HPDE6-E6E7 (cell line): ENCODE data around the gene PRKAG1.

ENCODE experiments used
- DNase-seq: peaks from one replicate; pipeline ENCODE4 v3.0.0; 2011; ENCODE audit warnings: missing footprints; ENCODE audit errors: extremely low spot score

The PRKAG1 gene

GRCh38 chr12:48967991-48968390 lies 50.6 kb downstream of the PRKAG1 start:
- DNase-seq, result no peak

- DNase-seq, result no peak
Observed at GRCh38 chr12:48966177-48966895, 52.2 kb downstream of the PRKAG1 start.

DNA sequence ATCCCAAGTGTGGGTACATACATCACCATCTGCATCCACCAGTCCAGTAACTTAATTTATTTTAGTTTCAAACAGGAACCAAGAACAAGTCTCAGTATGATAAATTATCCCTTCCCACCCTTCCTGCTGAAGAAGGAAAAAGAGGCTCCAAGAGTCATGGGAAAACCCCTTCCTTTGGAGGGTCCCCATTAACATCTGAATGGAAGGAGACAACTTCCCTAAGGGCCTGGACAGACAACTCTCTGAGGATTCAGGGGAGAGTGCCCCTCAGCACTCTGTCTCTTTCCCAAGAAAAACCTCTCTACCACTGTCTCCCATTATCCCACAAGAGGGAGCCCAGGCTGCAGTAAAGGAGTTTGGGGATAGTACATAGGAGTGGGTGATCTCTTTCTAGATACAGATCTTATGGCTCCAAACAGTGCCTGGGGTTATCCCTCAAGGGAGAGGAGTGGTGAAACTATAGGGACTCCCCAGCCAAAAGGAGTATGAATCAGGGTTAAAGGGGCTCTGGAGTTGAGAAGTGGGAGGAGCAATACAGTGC lies 53.2 kb downstream of the PRKAG1 start:
- no peak for DNase-seq

GRCh38 chr12:48961801-48962200 lies 56.8 kb downstream of the PRKAG1 start:
- no peak for DNase-seq

DNA sequence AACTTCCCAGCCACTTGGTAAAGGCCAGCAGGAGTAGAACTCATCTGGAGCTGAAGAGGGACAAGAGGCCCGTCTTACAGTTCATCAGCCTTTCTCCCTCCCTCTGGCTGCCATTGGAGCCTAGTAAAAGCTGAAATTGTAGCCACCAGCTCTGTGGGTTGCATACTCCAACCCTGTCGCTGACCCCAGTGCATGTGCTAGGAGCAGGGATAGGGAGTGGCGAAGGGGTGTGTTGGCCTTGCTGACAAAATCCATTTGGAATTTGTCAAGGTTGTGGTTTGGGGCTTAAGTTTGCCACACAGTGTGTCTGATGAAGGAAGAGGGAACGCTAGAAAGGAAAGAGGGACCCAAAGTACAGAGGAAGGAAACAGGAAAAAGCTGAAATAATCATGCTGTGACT lies 57.2 kb downstream of the PRKAG1 start:
- DNase-seq, result no peak

DNA sequence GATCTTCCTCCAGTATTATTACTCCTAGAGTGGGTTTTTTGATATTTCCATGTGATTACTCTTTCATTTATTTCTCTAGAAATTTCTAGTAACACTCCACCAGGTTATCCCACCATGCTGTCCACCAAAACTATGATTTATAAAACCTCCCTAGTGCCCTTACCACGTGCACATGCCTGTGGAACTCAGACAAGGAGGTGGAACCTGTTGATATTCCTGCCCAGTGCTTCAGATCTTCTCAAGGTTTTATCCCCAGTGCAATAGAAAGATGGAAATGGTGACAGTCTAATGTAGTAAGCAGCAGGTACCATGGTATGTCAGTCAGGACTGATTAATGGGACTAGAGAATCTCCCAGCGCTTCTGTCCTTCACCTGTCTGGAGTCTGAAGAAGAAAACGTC lies 57.7 kb downstream of the PRKAG1 start:
- no peak for DNase-seq

DNA sequence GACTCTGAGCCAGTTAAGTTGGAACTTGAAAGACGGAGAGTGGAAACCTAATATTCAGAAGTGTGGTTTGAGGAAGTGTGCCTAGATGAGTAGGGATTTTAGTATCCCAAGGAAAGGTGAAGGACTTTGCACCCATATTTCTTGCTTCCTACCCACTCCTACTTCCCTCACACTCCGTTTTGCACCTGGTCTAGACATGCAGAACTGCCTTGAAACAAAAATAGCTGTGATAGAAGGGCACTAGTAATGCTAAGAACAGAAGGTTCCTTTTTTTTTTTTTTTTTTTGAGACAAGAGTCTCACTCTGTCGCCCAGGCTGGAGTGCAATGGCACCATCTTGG lies 60.6 kb downstream of the PRKAG1 start:
- DNase-seq, result no peak

DNA sequence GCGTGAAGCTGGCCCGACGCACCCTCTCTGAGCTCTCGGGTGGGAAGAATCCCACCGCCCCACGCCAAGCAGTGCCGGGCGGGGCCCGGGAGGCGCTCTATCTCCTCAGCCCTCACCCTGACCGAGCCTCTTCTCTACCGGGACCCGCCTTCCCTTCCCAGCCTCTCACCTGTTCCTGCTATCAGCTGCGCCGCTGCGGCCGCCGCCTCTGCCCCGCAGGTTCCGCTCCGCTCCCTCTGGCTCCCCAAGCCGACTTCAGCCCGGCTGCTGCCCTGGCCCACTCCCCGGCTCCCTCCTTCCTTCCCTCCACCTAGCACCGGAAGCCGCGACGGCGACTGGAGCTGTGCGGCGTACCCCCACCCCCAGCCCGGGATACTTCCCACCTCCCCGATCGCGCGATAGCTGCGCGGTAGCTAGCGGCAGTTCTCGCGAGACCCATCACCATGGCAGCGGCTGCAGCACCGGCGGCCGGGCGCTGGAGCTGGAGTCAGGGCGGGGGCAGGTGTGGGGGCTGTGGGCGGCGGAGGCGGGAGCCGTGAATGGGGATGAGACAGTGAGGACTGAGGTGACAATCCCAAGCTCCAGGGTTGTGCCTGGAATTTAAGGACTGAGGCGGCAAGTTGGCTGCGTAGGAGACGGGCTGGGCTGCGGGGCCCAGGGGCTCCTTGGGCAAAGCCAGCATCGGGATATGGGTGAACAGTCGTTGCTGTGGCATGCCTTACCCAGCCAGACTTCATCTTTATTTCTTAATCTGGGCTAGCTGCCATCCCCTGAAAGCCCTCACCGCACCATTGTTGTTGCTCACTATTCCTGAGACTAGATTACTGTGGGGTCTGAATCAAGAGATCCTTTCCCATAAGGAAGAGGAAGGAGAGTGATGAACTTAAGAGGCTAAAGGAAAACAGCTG lies 61.2 kb downstream of the PRKAG1 start, which contains the start of gene ARF3:
Gene ARF3 (minus strand): TSS at position 347 of the 908 bp plus-strand sequence. CDS start 16,392 bp downstream, outside the sequence.
- DNase-seq, result peak; percentile 95

DNA sequence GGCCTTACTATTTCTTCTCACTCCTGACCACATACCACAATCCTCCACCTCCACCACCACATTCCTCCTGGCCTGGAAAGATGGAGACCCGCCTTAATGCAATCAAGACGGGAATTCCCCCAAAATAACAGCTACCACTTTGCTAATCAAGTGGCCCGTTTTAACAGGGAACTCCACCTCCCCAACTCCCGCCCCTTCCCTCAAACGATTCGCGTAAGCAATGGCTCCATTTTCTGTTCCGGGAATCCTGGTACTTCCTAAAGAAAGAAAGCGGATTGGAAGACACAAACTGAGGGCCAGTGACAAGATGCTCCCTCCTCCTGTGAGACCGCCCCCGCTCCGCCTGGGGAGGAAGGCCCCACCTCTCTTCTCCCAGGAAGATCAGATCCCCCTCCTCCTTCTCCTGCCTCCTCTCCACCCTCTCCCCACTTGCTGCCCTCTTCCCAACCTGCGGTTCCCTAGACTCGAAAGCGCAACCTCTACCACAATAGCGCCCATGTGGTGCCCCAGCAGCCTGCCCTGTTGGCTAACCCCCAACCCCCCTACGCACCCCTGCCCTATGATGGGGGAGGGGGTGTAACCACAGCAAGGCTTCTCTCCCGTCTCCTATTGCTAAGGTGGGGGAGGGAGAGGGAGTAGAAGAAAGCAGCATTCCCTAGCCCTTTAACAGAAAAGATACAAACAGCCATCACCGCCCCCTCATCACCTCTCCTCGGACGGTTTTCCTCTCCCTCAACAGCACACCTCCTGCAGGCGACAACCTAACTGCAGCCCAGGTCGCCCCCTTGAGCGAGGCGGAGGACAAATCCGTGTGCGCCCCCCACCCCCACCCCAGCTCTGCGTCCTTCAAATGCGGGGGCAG lies 62.1 kb downstream of the PRKAG1 start:
- peak; percentile 94 for DNase-seq

DNA sequence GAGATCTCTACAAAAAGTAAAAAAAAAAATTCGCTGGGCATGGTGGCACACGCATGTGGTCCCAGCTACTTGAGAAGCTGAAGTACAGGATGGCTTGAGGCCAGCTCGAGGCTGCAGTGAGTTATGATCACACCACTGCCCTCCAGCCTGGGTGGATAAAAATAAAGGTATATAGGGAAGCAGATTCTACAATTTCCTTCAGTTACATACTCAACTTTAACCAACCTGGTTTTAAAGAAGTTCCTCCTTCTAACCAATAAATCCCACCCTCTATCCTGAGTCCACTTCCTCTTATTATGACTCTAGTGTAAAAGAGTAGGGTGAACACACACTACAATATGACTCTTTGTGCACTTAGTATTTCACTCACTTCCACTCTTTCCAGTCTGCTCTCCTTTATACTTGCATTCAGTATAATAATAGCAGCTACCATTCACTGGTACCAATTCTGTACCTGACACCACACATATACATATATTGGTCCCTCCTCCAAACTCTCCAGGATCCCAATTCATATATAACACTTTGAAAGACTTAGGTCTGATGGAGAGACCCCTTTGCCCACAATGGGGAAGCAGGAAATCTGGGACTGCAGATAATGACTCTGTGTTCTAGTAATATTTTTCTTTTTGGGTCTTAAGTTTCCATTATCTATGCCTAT lies 63.6 kb downstream of the PRKAG1 start:
- no peak for DNase-seq

GRCh38 chr12:48954061-48954460 lies 64.5 kb downstream of the PRKAG1 start:
- no peak for DNase-seq

DNA sequence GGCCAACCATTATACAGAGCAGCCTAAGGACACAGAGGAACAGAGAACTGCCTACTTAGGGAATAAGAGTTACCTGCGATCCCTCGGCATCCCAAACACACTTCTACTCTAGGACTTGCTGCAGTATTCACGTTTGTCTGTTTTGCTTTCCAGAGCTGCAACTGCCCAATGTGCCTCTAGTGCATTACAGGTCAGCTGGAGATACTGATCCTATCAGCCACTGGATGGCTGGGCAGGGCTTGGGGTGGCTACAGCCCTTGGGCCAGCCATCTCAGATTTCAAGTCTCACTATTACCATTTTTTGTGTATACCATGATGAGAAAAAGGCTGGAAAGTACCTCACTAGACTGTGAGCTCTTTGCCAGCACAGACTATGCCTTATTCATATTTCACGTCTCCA lies 65.9 kb downstream of the PRKAG1 start:
- DNase-seq, result no peak
